GM10847 (cell line): ENCODE data around the gene HEG1.

ENCODE experiments used
- POLR2A ChIP-seq: IDR thresholded peaks from 2 replicates; pipeline ENCODE4 v1.6.1; 2011; ENCODE audit not compliant: insufficient read length; ENCODE audit errors: extremely low read depth

The HEG1 gene

DNA sequence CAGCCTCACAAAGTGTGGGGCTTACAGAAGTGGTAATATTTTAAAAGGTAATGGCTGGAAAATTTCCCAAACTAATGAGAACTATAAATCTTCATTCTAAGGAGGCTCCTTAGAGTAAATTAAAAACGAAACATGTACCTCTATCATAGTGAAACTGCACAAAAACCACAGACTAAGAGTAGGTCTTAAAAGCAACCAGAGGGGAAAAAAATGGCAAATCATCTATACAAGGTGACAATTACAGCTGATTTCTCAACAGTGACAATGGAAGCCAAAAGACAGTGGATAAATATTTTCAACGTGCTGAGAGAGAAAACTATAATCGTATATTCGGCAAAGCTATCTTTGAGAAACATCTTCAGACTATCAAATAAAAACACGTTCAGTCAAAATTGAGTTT lies 20.6 kb downstream of the HEG1 start:
- no peak for TF ChIP-seq POLR2A

DNA sequence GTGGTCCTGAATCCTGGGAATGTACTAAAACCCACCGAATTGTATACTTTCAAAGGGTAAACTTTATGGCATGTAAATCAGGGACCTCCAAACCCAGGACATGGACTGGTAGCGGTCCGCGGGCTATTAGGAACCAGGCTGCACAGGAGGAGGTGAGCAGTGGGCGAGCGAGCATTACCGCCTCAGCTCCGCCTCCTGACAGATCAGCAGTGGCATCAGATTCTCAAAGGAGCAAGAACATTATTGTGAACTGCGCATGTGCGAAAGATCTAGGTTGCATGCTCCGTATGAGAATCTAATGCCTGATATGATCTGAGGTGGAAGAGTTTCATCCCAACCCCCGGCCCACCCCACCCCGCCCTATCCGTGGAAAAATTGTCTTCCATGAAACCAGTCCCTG lies 22.2 kb downstream of the HEG1 start:
- TF ChIP-seq POLR2A, result no peak

DNA sequence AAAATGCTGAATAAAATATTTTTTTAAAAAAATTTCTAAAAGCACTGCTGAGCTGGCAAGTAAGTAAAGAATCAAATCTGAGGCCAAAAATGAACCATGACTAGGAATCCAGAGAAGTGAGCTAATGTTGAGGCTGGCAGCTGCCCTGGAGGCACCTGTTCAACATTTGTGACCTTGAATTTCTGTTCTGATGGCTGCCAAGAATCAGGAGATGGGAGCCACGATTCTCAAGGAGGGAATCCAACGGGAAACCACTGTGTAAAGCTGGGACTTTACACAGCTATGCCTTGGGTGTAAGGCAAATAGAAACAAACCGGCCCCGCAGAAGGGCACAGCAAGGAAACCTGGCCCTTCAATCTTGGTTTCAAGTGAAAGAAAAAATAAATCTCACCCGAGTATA lies 22.7 kb downstream of the HEG1 start:
- no peak for TF ChIP-seq POLR2A

- TF ChIP-seq POLR2A, result no peak
These were observed 23.1 kb downstream of the HEG1 start for GRCh38 chr3:125032683-125033082.

- TF ChIP-seq POLR2A, result no peak
These were observed 23.6 kb downstream of the HEG1 start for GRCh38 chr3:125032100-125032643.

- no peak for TF ChIP-seq POLR2A
These were observed 24.3 kb downstream of the HEG1 start for GRCh38 chr3:125031544-125031943.

GRCh38 chr3:125028657-125029056 lies 27.1 kb downstream of the HEG1 start:
- TF ChIP-seq POLR2A, result no peak

DNA sequence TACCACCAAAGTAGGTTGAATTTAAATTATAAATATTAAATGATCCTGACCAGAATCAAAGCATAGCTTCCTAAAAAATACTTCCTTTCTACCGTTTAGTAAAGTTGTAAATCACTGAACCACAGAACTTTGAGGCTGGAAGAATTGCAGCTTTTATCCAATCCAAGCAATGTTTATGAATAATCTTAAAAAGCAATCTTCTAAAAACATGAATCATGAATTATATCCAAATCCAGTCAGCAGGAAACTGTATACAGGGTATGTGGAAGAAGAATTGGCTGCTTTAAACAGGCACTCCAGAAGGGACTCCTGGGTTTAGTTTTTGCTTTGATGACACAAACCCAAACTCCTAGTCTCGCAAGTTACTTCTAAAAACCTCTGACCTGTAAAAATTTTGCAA lies 30.2 kb downstream of the HEG1 start:
- no peak for TF ChIP-seq POLR2A

GRCh38 chr3:125024817-125025216 lies 31.0 kb downstream of the HEG1 start:
- TF ChIP-seq POLR2A, result no peak

- no peak for TF ChIP-seq POLR2A
These were observed 31.8 kb downstream of the HEG1 start for GRCh38 chr3:125023833-125024555.

GRCh38 chr3:125022206-125022605 lies 33.6 kb downstream of the HEG1 start:
- no peak for TF ChIP-seq POLR2A

GRCh38 chr3:125019271-125019670 lies 36.5 kb downstream of the HEG1 start:
- no peak for TF ChIP-seq POLR2A

DNA sequence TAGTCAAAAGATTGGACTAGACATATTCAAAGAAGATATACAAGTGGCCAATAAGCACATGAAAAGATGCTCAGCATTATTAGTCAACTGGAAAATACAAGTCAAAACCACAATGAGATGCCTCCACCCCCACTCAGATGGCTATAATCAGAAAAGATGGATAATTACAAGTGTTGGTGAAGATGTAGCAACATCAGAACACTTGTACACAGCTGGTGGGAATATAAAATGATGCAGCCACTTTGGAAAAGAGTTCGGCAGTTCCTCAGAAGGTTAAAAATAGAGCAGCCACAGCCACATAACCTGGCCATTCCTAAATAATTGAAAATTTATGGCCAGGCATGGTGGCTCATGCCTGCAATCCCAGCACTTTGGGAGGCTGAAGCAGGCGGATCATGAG lies 38.4 kb downstream of the HEG1 start:
- TF ChIP-seq POLR2A, result no peak

DNA sequence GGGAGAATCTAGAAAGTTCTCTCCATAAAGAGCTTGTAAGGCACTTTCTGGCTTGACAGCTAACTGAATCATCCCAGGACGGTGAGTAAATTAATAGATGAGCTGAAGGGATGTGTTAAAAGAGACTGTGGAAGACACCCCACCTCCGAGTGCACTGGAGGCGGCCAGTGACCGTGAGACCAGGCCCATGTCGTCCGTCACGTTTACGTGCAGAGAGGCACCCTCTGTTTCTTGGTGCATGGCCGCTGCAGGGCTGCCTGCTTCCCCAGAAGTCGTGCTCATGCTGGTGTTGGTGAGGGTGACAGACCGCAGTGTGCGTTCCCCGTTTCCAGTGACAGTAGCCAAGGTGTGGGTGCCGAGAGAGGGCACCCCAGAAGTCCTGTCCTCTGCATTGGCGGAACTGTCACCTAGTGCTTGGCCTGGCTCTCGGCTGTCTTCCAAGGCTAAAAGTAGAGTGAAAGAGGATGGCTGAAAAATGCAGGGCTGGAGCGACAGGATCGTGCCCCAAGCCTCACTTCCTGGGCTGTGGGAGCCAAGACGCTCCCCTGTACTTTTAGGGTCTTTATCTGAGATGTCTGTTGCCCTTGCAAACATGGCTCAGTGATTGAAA lies 41.1 kb downstream of the HEG1 start:
- TF ChIP-seq POLR2A, result no peak

- no peak for TF ChIP-seq POLR2A
These were observed 42.7 kb downstream of the HEG1 start for GRCh38 chr3:125013095-125013494.

DNA sequence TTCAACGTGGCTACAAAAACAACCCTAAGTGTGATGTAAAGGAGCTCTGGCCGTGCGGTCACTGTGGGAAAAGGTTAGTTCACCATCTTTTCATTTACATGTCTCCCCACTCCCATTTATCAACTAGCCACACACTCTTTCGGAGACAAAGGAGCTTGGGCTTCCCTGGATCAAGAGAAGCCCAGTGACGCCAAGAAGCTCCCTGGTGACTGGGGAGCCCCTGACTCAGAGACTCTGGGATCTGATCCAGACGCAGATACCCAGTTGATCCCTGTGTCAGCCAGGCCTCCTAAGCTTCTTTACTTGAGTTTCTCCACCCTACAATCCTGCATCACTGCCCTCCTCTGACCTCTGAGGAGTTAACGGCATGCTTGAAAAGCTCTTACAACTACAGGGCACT lies 43.9 kb downstream of the HEG1 start:
- no peak for TF ChIP-seq POLR2A

DNA sequence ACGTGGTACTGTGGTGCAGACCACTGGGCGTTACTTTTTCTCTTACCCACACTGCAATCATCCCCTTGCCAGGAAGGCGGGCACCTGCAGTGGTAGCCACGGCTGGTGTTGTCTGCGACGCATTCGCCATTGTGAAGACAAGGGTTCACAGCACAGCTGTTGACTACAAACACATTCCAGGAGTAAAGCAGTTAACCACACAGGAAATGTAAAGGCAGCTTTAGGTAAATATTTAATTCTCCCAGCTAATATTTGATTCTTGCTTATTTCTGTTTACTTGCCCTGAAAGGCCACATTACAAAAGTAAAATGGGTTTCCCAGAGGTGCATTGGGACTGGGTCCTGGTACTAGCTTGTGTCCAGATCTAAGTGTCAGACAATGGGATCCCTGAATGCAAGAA lies 45.4 kb downstream of the HEG1 start:
- no peak for TF ChIP-seq POLR2A
